ENCODE measurements around the gene TBCD.

Gene TBCD

GRCh38 chr17:82989881-82990280 lies 238.0 kb downstream of the TBCD start:
- no peaks in the 10 kb centered on the region for H3K4me1 ChIP-seq (ENCODE audit: control insufficient read depth, insufficient read depth, low read length)
- TF ChIP-seq ZBTB6 (tag by site-specific recombination; IDR thresholded peaks at IDR 0.05) (no peak), ZNF138 (tag by site-specific recombination; IDR thresholded peaks at IDR 0.05; ENCODE audit: borderline replicate concordance) (no peak), ZNF155 (tag by site-specific recombination; IDR thresholded peaks at IDR 0.05) (no peak), ZNF157 (tag by site-specific recombination; IDR thresholded peaks at IDR 0.05) (no peak), ZBTB48 (tag by site-specific recombination; IDR thresholded peaks at IDR 0.05) (no peak), ZNF843 (tag by site-specific recombination; IDR thresholded peaks at IDR 0.05) (no peak), MYNN (tag by site-specific recombination; IDR thresholded peaks at IDR 0.05; ENCODE audit: borderline replicate concordance) (no peak), ZNF629 (tag by site-specific recombination; IDR thresholded peaks at IDR 0.05) (no peak), SP7 (tag by site-specific recombination; IDR thresholded peaks at IDR 0.05) (no peak), ZFP3 (tag by site-specific recombination; IDR thresholded peaks at IDR 0.05; ENCODE audit: low read depth) (no peak), ZNF791 (tag by site-specific recombination; IDR thresholded peaks at IDR 0.05) (no peak)
- H3K4me3 ChIP-seq (ENCODE audit: low read depth, low read length) = no peak overlapping the region
- H3K9me3 ChIP-seq (ENCODE audit: control insufficient read depth, insufficient read depth, low read depth, low read length) = no peaks in the 10 kb centered on the region; the same call in 1 of the 2 replicates
- ChIA-PET CTCF (interaction anchor here (0.6 to 1.2 kb wide), 3 partner anchors 75 to 247 kb away, joined by 3 read pairs; no protein-coding TSS in a partner anchor), POLR2A (no interaction called here)
- no peaks in the 10 kb centered on the region for H3K36me3 ChIP-seq (ENCODE audit: control insufficient read depth in 2 of 2, insufficient read depth in 1 of 2, low read length in 2 of 2)
- H3K27ac ChIP-seq (ENCODE audit: extremely low read depth, low read depth, low read length) = no peak overlapping the region

GRCh38 chr17:82993005-82993404 lies 241.1 kb downstream of the TBCD start:
- Histone ChIP-seq H3K4me1 (ENCODE audit: control insufficient read depth, insufficient read depth, low read length) (no peaks in the 10 kb centered on the region), H3K27ac (ENCODE audit: extremely low read depth, low read depth, low read length) (no peak overlapping the region), H3K9me3 (ENCODE audit: control insufficient read depth, insufficient read depth, low read depth, low read length) (no peaks in the 10 kb centered on the region; the same call in 1 of the 2 replicates), H3K4me3 (ENCODE audit: low read depth, low read length) (no peak overlapping the region), H3K36me3 (ENCODE audit: control insufficient read depth in 2 of 2, insufficient read depth in 1 of 2, low read length in 2 of 2) (no peaks in the 10 kb centered on the region)
- no peak for TF ChIP-seq SP7 (tag by site-specific recombination; IDR thresholded peaks at IDR 0.05)
- TF ChIP-seq SETDB1 (IDR thresholded peaks at IDR 0.05; ENCODE audit: insufficient read length, low read length) = peak; percentile 92
- ChIA-PET CTCF (interaction anchor here (1.1 kb wide), 1 partner anchor 211 kb away, joined by 3 read pairs; no protein-coding TSS in a partner anchor), POLR2A (no interaction called here)

Data from HEK293 (cell line).